Gastrocnemius medialis (tissue), 4 donors: ENCODE results near the gene ZNF511. TPM values are rescaled to one million over a fixed set of nuclear protein-coding genes. Genes with fewer than 3 reads are reported as not detected.

ENCODE experiments used
- ATAC-seq, 2 donors: fragments of 150-250 bp; one replicate each; pipeline ENCODE4 v1.9.1; 2016
- DNase-seq, 2 donors: peaks; one replicate each; pipeline ENCODE4 v3.0.0-alpha.2; 2019
- H3K27ac ChIP-seq, 4 donors: fragments of 200-600 bp; sonication (generic); 1 replicate in 1 of 4; 2 replicates in 3 of 4; pipeline ENCODE4 v1.5.1; 2016 to 2018; ENCODE audit warnings: mild to moderate bottlenecking in 2 of 4, moderate library complexity in 1 of 4
- H3K27me3 ChIP-seq, 3 donors: fragments of 200-600 bp; sonication (generic) in 2 of 3; 1 replicate in 1 of 3; 2 replicates in 2 of 3; pipeline versions ENCODE4 v1.5.1 to v1.6.0; 2016 to 2019; ENCODE audit warnings: mild to moderate bottlenecking in 1 of 3, moderate library complexity in 1 of 3
- H3K36me3 ChIP-seq, 2 donors: fragments of 200-600 bp; sonication (generic) in 1 of 2; one replicate each; pipeline ENCODE4 v1.5.1; 2017 to 2018
- H3K4me1 ChIP-seq, 2 donors: fragments of 200-600 bp; sonication (generic) in 1 of 2; one replicate each; pipeline ENCODE4 v1.5.1; 2016 to 2017; ENCODE audit warnings: mild to moderate bottlenecking in 2 of 2
- H3K4me3 ChIP-seq, 4 donors: fragments of 200-600 bp; sonication (generic) in 3 of 4; 1 replicate in 1 of 4; 2 replicates in 3 of 4; pipeline ENCODE4 v1.5.1; 2016 to 2019; ENCODE audit warnings: mild to moderate bottlenecking in 2 of 4
- H3K9me3 ChIP-seq, 3 donors: fragments of 200-600 bp; sonication (generic) in 2 of 3; 1 replicate in 1 of 3; 2 replicates in 2 of 3; pipeline ENCODE4 v1.5.1; 2016 to 2019
- CTCF ChIP-seq, 5 experiments: fragments of 450-650 bp in 3 of 5; fragments of 200-600 bp in 2 of 5; sonication (generic) in 2 of 5; IDR thresholded peaks in 4 of 5; conservative IDR thresholded peaks in 1 of 5; 1 replicate in 4 of 5; 2 replicates in 1 of 5; pipeline ENCODE4 v1.5.1; 2016 to 2019; ENCODE audit warnings: antibody characterized with exemption in 5 of 5, mild to moderate bottlenecking in 3 of 5, moderate library complexity in 3 of 5
- POLR2A ChIP-seq, 2 donors: fragments of 450-650 bp; IDR thresholded peaks; one replicate each; pipeline ENCODE4 v1.6.1; 2017; ENCODE audit warnings: antibody characterized with exemption in 2 of 2, mild to moderate bottlenecking in 2 of 2, moderate library complexity in 2 of 2
- in situ Hi-C, 4 donors: fragments of 200-750 bp; cut with MboI; loops; one replicate each; pipeline versions ENCODE4 v1.15.0 to v1.8.0; 2017; ENCODE audit warnings: low sequenced_read_pairs in 4 of 4
- intact Hi-C: fragments of 100-400 bp; cut with DNase I; formaldehyde crosslinking; loops from one replicate; pipeline ENCODE4 v1.15.1; 2023; ENCODE audit warnings: low total_unique reads
- total RNA-seq, 4 donors: library from RNA; depleted of rRNA; stranded (reverse); fragments of >200 nt; gene quantifications; one replicate each; pipeline versions ENCODE4 v1.1.0 to v1.2.3, GENCODE V29; 2016

The ZNF511 gene
- total RNA-seq, 4 donors from 2014 or later: 25.0 to 49.5 (median 41.9) TPM

- Histone ChIP-seq H3K4me3 (peak within 1 kb of the TSS; percentile 62 to 78 (median 66)), H3K27me3 (peaks cover 4 to 21% (median 13%) of the 10 kb centered on the region in 3 donors), H3K36me3 (peaks cover 0 to 8% of the 10 kb centered on the region in 2 donors), H3K9me3 (no peaks in the 10 kb centered on the region), H3K4me1 (peaks cover 4 to 8% of the 10 kb centered on the region in 2 donors), H3K27ac (peak within 1 kb of the TSS; percentile 34 to 61 (median 51))
- ATAC-seq: peak; percentile 51 to 73
- intact Hi-C loops: loop anchor here (1.0 kb wide), 1 partner anchor 43 kb away; no protein-coding TSS in a partner anchor
- in situ Hi-C loops: no loop called here
- TF ChIP-seq CTCF (IDR thresholded peaks at IDR 0.05 in 4 of 5, conservative IDR thresholded peaks at IDR 0.05 in 1 of 5): no peak
- TF ChIP-seq POLR2A (IDR thresholded peaks at IDR 0.05): no peak
- DNase-seq: peak in 1 of 2 donors; percentile 33
Measured at GRCh38 chr10:133357285-133358161, 48.8 kb downstream of the ZNF511 start, which contains the start of gene FUOM. TSS of gene FUOM (minus strand) at chr10:133358019. CDS start at chr10:133358007, 12 bp downstream.

- no peak for ATAC-seq
- peak in 1 of 2 donors; percentile 31 for DNase-seq
- Histone ChIP-seq H3K27me3 (peaks cover 4 to 21% (median 13%) of the 10 kb centered on the region in 3 donors), H3K27ac (peak overlapping the region in 3 of 4 donors; percentile 20 to 41 (median 34)), H3K4me1 (peaks cover 4 to 8% of the 10 kb centered on the region in 2 donors), H3K9me3 (no peaks in the 10 kb centered on the region), H3K36me3 (peaks cover 0 to 15% of the 10 kb centered on the region in 2 donors), H3K4me3 (no peak overlapping the region)
- intact Hi-C loops: no loop called here
- in situ Hi-C loops: no loop called here
- TF ChIP-seq POLR2A (IDR thresholded peaks at IDR 0.05): no peak
Measured at GRCh38 chr10:133358162-133358924, 49.6 kb downstream of the ZNF511 start.

GRCh38 chr10:133358925-133359310 is 50.2 kb downstream of the ZNF511 start:
- Histone ChIP-seq H3K4me3 (no peak overlapping the region), H3K36me3 (peaks cover 0 to 19% of the 10 kb centered on the region in 2 donors), H3K4me1 (peaks cover 4 to 8% of the 10 kb centered on the region in 2 donors), H3K9me3 (no peaks in the 10 kb centered on the region), H3K27ac (no peak overlapping the region), H3K27me3 (peaks cover 4 to 21% (median 13%) of the 10 kb centered on the region in 3 donors)
- intact Hi-C loops: no loop called here
- in situ Hi-C loops: no loop called here
- ATAC-seq (no peak), DNase-seq (no peak)
- no peak for TF ChIP-seq POLR2A (IDR thresholded peaks at IDR 0.05)
- no peak for TF ChIP-seq CTCF (IDR thresholded peaks at IDR 0.05 in 4 of 5, conservative IDR thresholded peaks at IDR 0.05 in 1 of 5)

GRCh38 chr10:133359554-133359971 is 50.8 kb downstream of the ZNF511 start:
- H3K9me3 ChIP-seq: no peaks in the 10 kb centered on the region
- DNase-seq (no peak), ATAC-seq (no peak)
- in situ Hi-C loops (no loop called here), intact Hi-C loops (no loop called here)
- H3K4me3 ChIP-seq: no peak overlapping the region
- peaks cover 4 to 8% of the 10 kb centered on the region in 2 donors for H3K4me1 ChIP-seq
- peaks cover 0 to 23% of the 10 kb centered on the region in 2 donors for H3K36me3 ChIP-seq
- H3K27ac ChIP-seq: no peak overlapping the region
- TF ChIP-seq CTCF (IDR thresholded peaks at IDR 0.05 in 4 of 5, conservative IDR thresholded peaks at IDR 0.05 in 1 of 5): no peak
- TF ChIP-seq POLR2A (IDR thresholded peaks at IDR 0.05): no peak
- peaks cover 4 to 21% (median 13%) of the 10 kb centered on the region in 3 donors for H3K27me3 ChIP-seq
